Keratinocyte (primary cell): ENCODE measurements around the gene NFYC. TPM values are rescaled to one million over a fixed set of nuclear protein-coding genes. Genes with fewer than 3 reads are reported as not detected.

Source experiments
- DNase-seq: peaks from one replicate; pipeline ENCODE4 v3.0.0-alpha.2; 2011; ENCODE audit warnings: low read depth, missing footprints, low spot score
- FAIRE-seq: peaks from 2 replicates; lab custom pipeline; 2011; peaks lifted over from hg19 to GRCh38; lab: Jason Lieb, UNC
- H2AFZ ChIP-seq: 2 replicates; pipeline ENCODE4 v1.6.0; 2012; ENCODE audit warnings: low read length, control low read depth, inconsistent platforms; ENCODE audit not compliant: control insufficient read depth
- H3K27ac ChIP-seq: 2 replicates; pipeline ENCODE4 v1.5.1; 2011; ENCODE audit warnings: low read length; ENCODE audit not compliant: control insufficient read depth, insufficient read depth
- H3K27me3 ChIP-seq: 3 replicates; pipeline ENCODE4 v1.6.0; 2011; ENCODE audit warnings: low read length; ENCODE audit not compliant: control insufficient read depth, insufficient read depth; ENCODE audit errors: extremely low read depth
- H3K36me3 ChIP-seq, 2 experiments: 2 replicates in 1 of 2; 3 replicates in 1 of 2; pipeline ENCODE4 v1.5.1; 2011; ENCODE audit warnings: low read length in 2 of 2, mild to moderate bottlenecking in 1 of 2; ENCODE audit not compliant: control insufficient read depth in 2 of 2, insufficient read depth in 2 of 2; ENCODE audit errors: extremely low read depth in 1 of 2
- H3K4me1 ChIP-seq: 3 replicates; pipeline ENCODE4 v1.5.1; 2011; ENCODE audit warnings: low read length; ENCODE audit not compliant: control insufficient read depth, insufficient read depth; ENCODE audit errors: extremely low read depth
- H3K4me2 ChIP-seq: 3 replicates; pipeline ENCODE4 v1.6.0; 2011; ENCODE audit warnings: low read depth, low read length; ENCODE audit not compliant: control insufficient read depth, insufficient read depth; ENCODE audit errors: extremely low read depth
- H3K4me3 ChIP-seq, 3 experiments: fragments of 200-600 bp in 1 of 3; sonication (generic) in 1 of 3; 2 replicates in 2 of 3; 3 replicates in 1 of 3; pipeline ENCODE4 v1.5.1; 2011 to 2016; ENCODE audit warnings: low read length in 3 of 3, mild to moderate bottlenecking in 3 of 3, control low read depth in 2 of 3, inconsistent platforms in 1 of 3, low read depth in 1 of 3, mixed read lengths in 1 of 3, mixed run types in 1 of 3, moderate library complexity in 1 of 3; ENCODE audit not compliant: control insufficient read depth in 2 of 3, insufficient read depth in 2 of 3; ENCODE audit errors: extremely low read depth in 1 of 3
- H3K79me2 ChIP-seq: 2 replicates; pipeline ENCODE4 v1.6.0; 2012; ENCODE audit warnings: low read length; ENCODE audit not compliant: control insufficient read depth, insufficient read depth
- H3K9ac ChIP-seq: 3 replicates; pipeline ENCODE4 v1.6.0; 2011; ENCODE audit warnings: low read length; ENCODE audit not compliant: control insufficient read depth, insufficient read depth; ENCODE audit errors: extremely low read depth
- H3K9me1 ChIP-seq: 3 replicates; pipeline ENCODE4 v1.6.0; 2011; ENCODE audit warnings: low read length; ENCODE audit not compliant: control insufficient read depth, insufficient read depth; ENCODE audit errors: extremely low read depth
- H3K9me3 ChIP-seq: 2 replicates; pipeline ENCODE4 v1.5.1; 2012; ENCODE audit warnings: low read depth, low read length; ENCODE audit not compliant: control insufficient read depth
- H4K20me1 ChIP-seq: 3 replicates; pipeline ENCODE4 v1.6.0; 2011; ENCODE audit warnings: low read length; ENCODE audit not compliant: control insufficient read depth, insufficient read depth; ENCODE audit errors: extremely low read depth
- CTCF ChIP-seq, 3 experiments: IDR thresholded peaks in 1 of 3; conservative IDR thresholded peaks in 1 of 3; optimal IDR thresholded peaks in 1 of 3; 2 replicates in 2 of 3; 3 replicates in 1 of 3; pipeline versions ENCODE3 to v1.5.1; 2011; ENCODE audit warnings: low read length in 3 of 3, mild to moderate bottlenecking in 3 of 3, moderate library complexity in 2 of 3, control low read depth in 1 of 3, inconsistent platforms in 1 of 3; ENCODE audit not compliant: insufficient read depth in 2 of 3; ENCODE audit errors: extremely low read depth in 1 of 3
- EZH2 ChIP-seq: IDR thresholded peaks from one replicate; pipeline ENCODE4 v1.6.1; 2012; ENCODE audit warnings: inconsistent platforms, mild to moderate bottlenecking, low read length, moderate library complexity
- dilution Hi-C: fragments of 300-500 bp; cut with MboI; formaldehyde crosslinking; loops from one replicate; pipeline ENCODE4 v1.7.0; 2020; ENCODE audit warnings: low sequenced_read_pairs; ENCODE audit not compliant: extremely low pct_ligation_motif_present
- polyA plus RNA-seq, 5 experiments: library from polyadenylated mRNA; depleted of rRNA in 3 of 5; stranded (reverse) in 3 of 5; stranded (forward) in 1 of 5; unstranded in 1 of 5; fragments of >200 nt; gene quantifications; 1 replicate in 1 of 5; 2 replicates in 3 of 5; 3 replicates in 1 of 5; pipeline versions ENCODE4 v1.2.1 to v1.2.3, GENCODE V29; 2011 to 2012; ENCODE audit warnings: missing spikeins in 2 of 5, low read depth in 1 of 5, low replicate concordance in 1 of 5

NFYC gene
- polyA plus RNA-seq, 1 donor (not counting 4 experiments of a cell fraction or from before 2014, with no cell fraction given) = 32.4 TPM

- H4K20me1 ChIP-seq = no peaks in the 10 kb centered on the region
- no peak overlapping the region for H3K4me3 ChIP-seq
- H3K9me3 ChIP-seq = no peaks in the 10 kb centered on the region
- H3K9ac ChIP-seq = no peak overlapping the region
- H3K79me2 ChIP-seq = peaks cover 44% of the 10 kb centered on the region
- H3K36me3 ChIP-seq = peaks cover 0 to 1% of the 10 kb centered on the region in 2 experiments
- DNase-seq = no peak
- H3K27ac ChIP-seq = no peak overlapping the region
- no peaks in the 10 kb centered on the region for H3K27me3 ChIP-seq
- dilution Hi-C loops = no loop called here
- FAIRE-seq = no peak
- no peaks in the 10 kb centered on the region for H3K9me1 ChIP-seq
- no peak overlapping the region for H2AFZ ChIP-seq
- peaks cover 23% of the 10 kb centered on the region for H3K4me1 ChIP-seq
- no peak overlapping the region for H3K4me2 ChIP-seq
- TF ChIP-seq EZH2 = no peak
Measured at GRCh38 chr1:40689737-40690136, 1.8 kb upstream of the NFYC start.

GRCh38 chr1:40690771-40691537 lies 550 bp upstream of the NFYC start:
- Histone ChIP-seq H3K9me1 (no peaks in the 10 kb centered on the region), H3K4me1 (peaks cover 23% of the 10 kb centered on the region), H4K20me1 (no peaks in the 10 kb centered on the region), H3K36me3 (peaks cover 0 to 1% of the 10 kb centered on the region in 2 experiments), H3K79me2 (peaks cover 53% of the 10 kb centered on the region), H3K9me3 (no peaks in the 10 kb centered on the region), H3K27me3 (no peaks in the 10 kb centered on the region), H3K9ac (peak overlapping the region; percentile 98), H3K27ac (peak overlapping the region; percentile 96), H3K4me3 (peak overlapping the region; percentile 88 to 93 (median 89)), H2AFZ (peak overlapping the region; percentile 78), H3K4me2 (peak overlapping the region; percentile 84)
- dilution Hi-C loops = no loop called here
- DNase-seq (no peak), FAIRE-seq (no peak)
- TF ChIP-seq EZH2 (no peak), CTCF (optimal IDR thresholded peaks at IDR 0.05 in 1 of 3, IDR thresholded peaks at IDR 0.05 in 1 of 3, conservative IDR thresholded peaks at IDR 0.05 in 1 of 3; ENCODE audit: extremely low read depth in 1 of 3, insufficient read depth in 2 of 3, low read length in 3 of 3) (no peak)
